ENCODE measurements around the gene SLC2A11.
"Not testable (repeated sequence)": the region's sequence is repeated elsewhere in the genome, so short reads cannot be mapped to it uniquely, and the experiment has no call there.

The SLC2A11 gene

GRCh38 chr22:23904573-23905254 is 47.0 kb downstream of the SLC2A11 start:
- DNase-seq (ENCODE audit: low read depth): no peak
- H3K4me3 ChIP-seq (ENCODE audit: low read depth, low read length): no peak overlapping the region
- no peak for TF ChIP-seq MYC (IDR thresholded peaks at IDR 0.05; ENCODE audit: low read depth, low read length)
- TF ChIP-seq, protein P1, sequence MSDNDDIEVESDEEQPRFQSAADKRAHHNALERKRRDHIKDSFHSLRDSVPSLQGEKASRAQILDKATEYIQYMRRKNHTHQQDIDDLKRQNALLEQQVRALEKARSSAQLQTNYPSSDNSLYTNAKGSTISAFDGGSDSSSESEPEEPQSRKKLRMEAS (IDR thresholded peaks at IDR 0.05; ENCODE audit: low read depth, low read length): no peak
- no peak for TF ChIP-seq CTCF (IDR thresholded peaks at IDR 0.05; ENCODE audit: low read depth, low read length)
- TF ChIP-seq POLR2A (IDR thresholded peaks at IDR 0.05; ENCODE audit: extremely low read depth, insufficient read length): no peak

- DNase-seq (ENCODE audit: low read depth): no peak
- TF ChIP-seq, protein P1 (IDR thresholded peaks at IDR 0.05; ENCODE audit: low read depth, low read length): no peak
- TF ChIP-seq MYC (IDR thresholded peaks at IDR 0.05; ENCODE audit: low read depth, low read length): no peak
- no peak for TF ChIP-seq POLR2A (IDR thresholded peaks at IDR 0.05; ENCODE audit: extremely low read depth, insufficient read length)
- TF ChIP-seq CTCF (IDR thresholded peaks at IDR 0.05; ENCODE audit: low read depth, low read length): no peak
- no peak overlapping the region for H3K4me3 ChIP-seq (ENCODE audit: low read depth, low read length)
These were observed 49.0 kb downstream of the SLC2A11 start for GRCh38 chr22:23906641-23907040.

DNA sequence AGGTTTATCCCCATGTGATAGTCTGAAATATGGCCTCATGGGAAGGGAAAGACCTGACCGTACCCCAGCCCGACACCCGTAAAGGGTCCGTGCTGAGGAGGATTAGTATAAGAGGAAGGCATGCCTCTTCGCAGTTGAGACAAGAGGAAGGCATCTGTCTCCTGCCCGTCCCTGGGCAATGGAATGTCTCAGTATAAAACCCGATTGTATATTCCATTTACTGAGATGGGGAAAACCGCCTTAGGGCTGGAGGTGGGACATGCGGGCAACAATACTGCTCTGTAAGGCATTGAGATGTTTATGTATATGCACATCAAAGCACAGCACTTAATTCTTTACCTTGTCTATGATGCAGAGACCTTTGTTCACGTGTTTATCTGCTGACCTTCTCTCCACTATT is 49.7 kb downstream of the SLC2A11 start:
- H3K4me3 ChIP-seq (ENCODE audit: low read depth, low read length); DNase-seq (ENCODE audit: low read depth): not testable (repeated sequence)

GRCh38 chr22:23908587-23909205 is 51.0 kb downstream of the SLC2A11 start:
- TF ChIP-seq POLR2A (IDR thresholded peaks at IDR 0.05; ENCODE audit: extremely low read depth, insufficient read length): no peak
- no peak for TF ChIP-seq CTCF (IDR thresholded peaks at IDR 0.05; ENCODE audit: low read depth, low read length)
- TF ChIP-seq MYC (IDR thresholded peaks at IDR 0.05; ENCODE audit: low read depth, low read length): no peak
- TF ChIP-seq, protein P1 (IDR thresholded peaks at IDR 0.05; ENCODE audit: low read depth, low read length): no peak
- H3K4me3 ChIP-seq (ENCODE audit: low read depth, low read length): no peak overlapping the region
- DNase-seq (ENCODE audit: low read depth): no peak

DNA sequence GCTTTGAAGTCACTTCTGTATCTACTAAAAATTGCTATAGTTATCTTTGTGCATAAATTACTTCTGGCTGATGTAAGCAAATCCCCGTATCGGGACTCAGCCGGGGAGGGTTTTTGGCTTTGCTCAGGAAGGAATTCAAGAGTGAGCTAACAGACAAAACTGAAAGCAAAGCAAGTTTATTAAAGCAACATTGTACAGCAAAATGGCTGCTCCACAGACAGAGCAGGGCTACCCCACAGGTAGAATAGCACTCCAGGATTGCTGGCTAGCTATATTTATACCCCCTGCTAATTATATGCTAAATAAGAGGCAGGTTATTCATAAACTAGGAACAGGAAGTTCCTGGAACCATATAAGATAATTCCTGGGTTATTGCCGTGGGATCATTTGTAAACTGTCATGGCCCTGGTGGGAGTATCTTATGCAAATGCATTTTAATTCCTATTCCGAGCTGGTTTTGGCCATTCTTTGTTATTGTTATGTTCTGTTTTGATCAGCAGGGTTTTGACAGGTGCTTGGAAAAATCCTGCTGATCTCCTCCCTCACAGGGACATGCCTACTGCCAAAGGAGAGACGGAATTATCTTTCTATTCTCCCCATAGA is 51.7 kb downstream of the SLC2A11 start:
- DNase-seq (ENCODE audit: low read depth): no peak
- TF ChIP-seq MYC (IDR thresholded peaks at IDR 0.05; ENCODE audit: low read depth, low read length) (no peak), POLR2A (IDR thresholded peaks at IDR 0.05; ENCODE audit: extremely low read depth, insufficient read length) (no peak), CTCF (IDR thresholded peaks at IDR 0.05; ENCODE audit: low read depth, low read length) (no peak)
- TF ChIP-seq, protein P1 (IDR thresholded peaks at IDR 0.05; ENCODE audit: low read depth, low read length): no peak
- no peak overlapping the region for H3K4me3 ChIP-seq (ENCODE audit: low read depth, low read length)

DNA sequence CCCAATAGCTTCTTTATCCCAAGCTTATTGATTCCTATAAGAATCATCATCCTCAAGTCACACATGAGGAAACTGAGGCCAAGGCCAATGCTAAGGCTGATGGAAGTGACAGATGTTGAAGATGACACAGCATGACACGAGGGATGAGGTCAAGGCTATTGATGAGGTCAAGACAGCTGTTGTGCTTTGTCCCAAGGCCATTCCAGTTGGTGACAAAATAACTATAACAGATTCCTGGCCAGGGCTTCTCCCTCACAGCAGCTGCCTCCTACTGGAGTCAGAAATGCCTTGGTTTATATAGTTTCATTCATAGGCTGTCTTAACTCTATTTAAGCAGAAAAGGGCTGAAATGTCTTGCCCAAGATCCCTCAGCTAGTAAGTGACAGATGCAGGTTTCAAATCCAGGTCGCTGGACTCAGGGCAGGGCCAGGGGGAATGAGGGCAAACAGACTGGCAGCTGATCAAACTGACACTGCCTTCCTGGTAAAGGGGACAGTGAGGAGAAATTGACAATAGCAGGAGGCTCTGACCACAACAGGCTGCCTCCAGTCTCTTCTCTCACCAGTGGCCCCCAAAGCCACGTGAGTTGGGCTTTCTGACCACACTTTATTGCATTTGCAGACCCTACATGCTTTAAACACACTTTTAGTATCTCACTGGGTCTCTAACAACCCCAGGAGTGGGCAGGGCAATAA is 53.0 kb downstream of the SLC2A11 start:
- no peak for TF ChIP-seq POLR2A (IDR thresholded peaks at IDR 0.05; ENCODE audit: extremely low read depth, insufficient read length)
- TF ChIP-seq MYC (IDR thresholded peaks at IDR 0.05; ENCODE audit: low read depth, low read length): no peak
- TF ChIP-seq CTCF (IDR thresholded peaks at IDR 0.05; ENCODE audit: low read depth, low read length): no peak
- TF ChIP-seq, protein P1 (IDR thresholded peaks at IDR 0.05; ENCODE audit: low read depth, low read length): no peak
- H3K4me3 ChIP-seq (ENCODE audit: low read depth, low read length): no peak overlapping the region
- DNase-seq (ENCODE audit: low read depth): no peak

All from NB4 (cell line).